A549 (cell line): Measurements from ENCODE around the gene CDC42. TPM values are rescaled to one million over a fixed set of nuclear protein-coding genes. Genes with fewer than 3 reads are reported as not detected.
A peak's percentile ranks its signal among the peaks of the same experiment; 100 is the strongest.

Experiments
- ATAC-seq, 2 experiments: fragments of 200-7000 bp in 1 of 2; fragments of >200 bp in 1 of 2; cut with Nextera tagmentation in 1 of 2; cut with Tn5 transposase in 1 of 2; 3 replicates each; pipeline versions ENCODE4 v1.8.0 to v1.9.1; 2018 to 2020; ENCODE audit warnings: mild to moderate bottlenecking in 1 of 2, moderate library complexity in 1 of 2
- CTCF ChIA-PET: fragments of 300-600 bp; sonication (Branson Sonifier 250); formaldehyde crosslinking; extraction: SDS; loops from one replicate; lab custom pipeline; 2021; ENCODE audit warnings: antibody characterized with exemption, inconsistent platforms; lab: Yijun Ruan, JAX
- POLR2A ChIA-PET: fragments of 350-600 bp; formaldehyde crosslinking; extraction: SDS; loops from one replicate; lab custom pipeline; 2021; ENCODE audit warnings: antibody characterized with exemption, inconsistent platforms; lab: Yijun Ruan, JAX
- DNase-seq, 2 experiments: peaks; one replicate each; pipeline versions ENCODE4 v3.0.0 to v3.0.0-alpha.2; 2011 to 2016; ENCODE audit warnings: low read depth in 1 of 2, low spot score in 1 of 2
- FAIRE-seq: peaks from 2 replicates; lab custom pipeline; 2011; peaks lifted over from hg19 to GRCh38; lab: Jason Lieb, UNC
- H3K27ac ChIP-seq, 2 experiments: fragments of >200 bp; sonication (Bioruptor Twin); formaldehyde crosslinking; 3 replicates each; pipeline ENCODE4 v1.5.1; 2016 to 2017
- H3K4me1 ChIP-seq: fragments of >200 bp; sonication (Bioruptor Twin); formaldehyde crosslinking; 3 replicates; pipeline ENCODE4 v1.6.1; 2016
- H3K4me2 ChIP-seq: fragments of >200 bp; sonication (Bioruptor Twin); formaldehyde crosslinking; 3 replicates; pipeline ENCODE4 v1.6.1; 2016
- H3K4me3 ChIP-seq: fragments of >200 bp; sonication (Bioruptor Twin); formaldehyde crosslinking; 3 replicates; pipeline ENCODE4 v1.5.1; 2016
- H3K9me3 ChIP-seq: fragments of >200 bp; sonication (Bioruptor Twin); formaldehyde crosslinking; 3 replicates; pipeline ENCODE4 v1.6.1; 2016
- CBX8 ChIP-seq: fragments of 200-600 bp; sonication (generic); IDR thresholded peaks from 2 replicates; pipeline ENCODE4 v1.6.1; 2016
- CHD2 ChIP-seq: fragments of 150-350 bp; IDR thresholded peaks from 2 replicates; pipeline ENCODE4 v1.6.1; 2014; ENCODE audit warnings: low read length; ENCODE audit not compliant: partially characterized antibody
- EHF ChIP-seq: fragments of 250-450 bp; sonication (Bioruptor Pico); IDR thresholded peaks from 2 replicates; pipeline ENCODE4 v1.5.0; 2020; ENCODE audit warnings: mild to moderate bottlenecking
- ELK1 ChIP-seq: fragments of 150-350 bp; IDR thresholded peaks from 2 replicates; pipeline ENCODE4 v1.6.1; 2014; ENCODE audit warnings: low read depth, mild to moderate bottlenecking, low read length
- HOXB13 ChIP-seq: fragments of 250-450 bp; sonication (Bioruptor Pico); IDR thresholded peaks from 2 replicates; pipeline ENCODE4 v1.5.0; 2020; ENCODE audit warnings: low read depth, mild to moderate bottlenecking, moderate library complexity
- KDM1A ChIP-seq: fragments of 200-600 bp; sonication (generic); IDR thresholded peaks from 2 replicates; pipeline ENCODE4 v1.6.1; 2016; ENCODE audit warnings: low read depth, mild to moderate bottlenecking
- KDM5A ChIP-seq: fragments of 200-600 bp; sonication (generic); IDR thresholded peaks from 2 replicates; pipeline ENCODE4 v1.6.1; 2016; ENCODE audit warnings: antibody characterized with exemption, mild to moderate bottlenecking
- MAFK ChIP-seq: fragments of 450-650 bp; IDR thresholded peaks from 2 replicates; pipeline ENCODE4 v1.6.1; 2014; ENCODE audit not compliant: partially characterized antibody
- MAX ChIP-seq: IDR thresholded peaks from 2 replicates; pipeline ENCODE4 v1.6.1; 2012
- NPAS2 ChIP-seq: fragments of 250-450 bp; sonication (Bioruptor Pico); IDR thresholded peaks from 2 replicates; pipeline ENCODE4 v1.8.0; 2022; ENCODE audit warnings: mild to moderate bottlenecking, moderate library complexity, borderline replicate concordance
- NR3C1 ChIP-seq: fragments of >200 bp; sonication (Bioruptor Twin); formaldehyde crosslinking; IDR thresholded peaks from 3 replicates; pipeline ENCODE4 v1.6.1; 2017
- PHF8 ChIP-seq: fragments of 200-600 bp; sonication (generic); IDR thresholded peaks from 2 replicates; pipeline ENCODE4 v1.6.1; 2016; ENCODE audit warnings: low read depth, mild to moderate bottlenecking, antibody characterized with exemption, moderate library complexity, borderline replicate concordance
- POLR2A ChIP-seq: IDR thresholded peaks from 2 replicates; pipeline ENCODE4 v1.6.1; 2012; ENCODE audit warnings: mild to moderate bottlenecking, low read length
- POLR2AphosphoS2 ChIP-seq: conservative IDR thresholded peaks from 2 replicates; pipeline ENCODE4 v1.6.1; 2012; ENCODE audit warnings: low read length, improper control_type of control experiment, inconsistent platforms
- RAD21 ChIP-seq, 2 experiments: fragments of >200 bp in 1 of 2; sonication (Bioruptor Twin) in 1 of 2; formaldehyde crosslinking in 1 of 2; IDR thresholded peaks in 1 of 2; conservative IDR thresholded peaks in 1 of 2; 2 replicates in 1 of 2; 3 replicates in 1 of 2; pipeline ENCODE4 v1.6.1; 2012 to 2018; ENCODE audit warnings: inconsistent platforms in 1 of 2
- RFX5 ChIP-seq: fragments of 450-650 bp; IDR thresholded peaks from 2 replicates; pipeline ENCODE4 v1.7.1; 2014; ENCODE audit warnings: antibody characterized with exemption, mild to moderate bottlenecking, moderate library complexity
- SMC3 ChIP-seq: fragments of >200 bp; sonication (Bioruptor Twin); formaldehyde crosslinking; IDR thresholded peaks from 3 replicates; pipeline ENCODE4 v1.6.1; 2018; ENCODE audit warnings: inconsistent platforms
- SREBF2 ChIP-seq: fragments of 450-650 bp; IDR thresholded peaks from 2 replicates; pipeline ENCODE4 v1.6.1; 2014; ENCODE audit warnings: mild to moderate bottlenecking, moderate library complexity
- TP53 ChIP-seq: fragments of 250-450 bp; sonication (Bioruptor Pico); IDR thresholded peaks from 2 replicates; pipeline ENCODE4 v1.5.0; 2021; ENCODE audit warnings: mild to moderate bottlenecking, moderate library complexity
- ZSCAN20 ChIP-seq: fragments of 250-450 bp; sonication (Bioruptor Pico); IDR thresholded peaks from 2 replicates; pipeline ENCODE4 v1.8.0; 2022; ENCODE audit warnings: mild to moderate bottlenecking, moderate library complexity
- WGBS: methylation state at CpG from one replicate; pipeline ENCODE4 v1.1.6; 2017; ENCODE audit errors: missing lambda C conversion rate; 5-methylcytosine and 5-hydroxymethylcytosine counted together
- polyA plus RNA-seq, 4 experiments: library from polyadenylated mRNA; depleted of rRNA in 3 of 4; stranded (reverse); fragments of >200 nt; fragmentation: RNase III in 1 of 4; extraction: RNeasy Plus Mini Kit Qiagen cat#74134 plus additional on column Dnase treatment in 1 of 4; gene quantifications; 2 replicates in 3 of 4; 3 replicates in 1 of 4; pipeline ENCODE4 v1.2.3, GENCODE V29; 2011 to 2017
- TF ChIP-seq, protein P1 (sequence below): fragments of >200 bp; sonication (Bioruptor Twin); formaldehyde crosslinking; IDR thresholded peaks from 3 replicates; pipeline ENCODE4 v1.6.1; 2016
- TF ChIP-seq, protein P2 (sequence below): fragments of >200 bp; sonication (Bioruptor Twin); formaldehyde crosslinking; IDR thresholded peaks from 3 replicates; pipeline ENCODE4 v1.5.1; 2016

The CDC42 gene
- polyA plus RNA-seq, 2 of the 4 experiments (the other 2 are of a cell fraction) = 155 to 212 TPM

- TF ChIP-seq POLR2AphosphoS2 = no peak
Observed at GRCh38 chr1:22050330-22050729, 2.2 kb upstream of the CDC42 start (continued).

- 88% methylated on average over 13 of the region's 13 CpGs for WGBS
- ChIA-PET POLR2A (interaction anchor here (0.7 to 2.0 kb wide), 3 partner anchors 13 to 27 kb away, joined by 3 to 13 read pairs (median 4); no protein-coding TSS in a partner anchor), CTCF (interaction anchor here (1.1 to 1.6 kb wide), 3 partner anchors 21 to 365 kb away, joined by 3 to 4 read pairs (median 3); no protein-coding TSS in a partner anchor)
- H3K27ac ChIP-seq = peak overlapping the region; percentile 100; a peak in 4 of 6 replicates
- H3K4me1 ChIP-seq = peaks cover 16% of the 10 kb centered on the region
- H3K4me2 ChIP-seq = peak overlapping the region; percentile 83
- peak overlapping the region; percentile 100; the same call in 2 of the 3 replicates for H3K4me3 ChIP-seq
- DNase-seq (no peak), ATAC-seq (no peak), FAIRE-seq (no peak)
- TF ChIP-seq TP53 (no peak), SREBF2 (no peak), MAX (no peak), EHF (CRISPR knock-in tag) (no peak), CHD2 (no peak), ZSCAN20 (no peak)
- TF ChIP-seq, protein P1, sequence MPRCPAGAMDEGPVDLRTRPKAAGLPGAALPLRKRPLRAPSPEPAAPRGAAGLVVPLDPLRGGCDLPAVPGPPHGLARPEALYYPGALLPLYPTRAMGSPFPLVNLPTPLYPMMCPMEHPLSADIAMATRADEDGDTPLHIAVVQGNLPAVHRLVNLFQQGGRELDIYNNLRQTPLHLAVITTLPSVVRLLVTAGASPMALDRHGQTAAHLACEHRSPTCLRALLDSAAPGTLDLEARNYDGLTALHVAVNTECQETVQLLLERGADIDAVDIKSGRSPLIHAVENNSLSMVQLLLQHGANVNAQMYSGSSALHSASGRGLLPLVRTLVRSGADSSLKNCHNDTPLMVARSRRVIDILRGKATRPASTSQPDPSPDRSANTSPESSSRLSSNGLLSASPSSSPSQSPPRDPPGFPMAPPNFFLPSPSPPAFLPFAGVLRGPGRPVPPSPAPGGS = no peak
- TF ChIP-seq, protein P2, sequence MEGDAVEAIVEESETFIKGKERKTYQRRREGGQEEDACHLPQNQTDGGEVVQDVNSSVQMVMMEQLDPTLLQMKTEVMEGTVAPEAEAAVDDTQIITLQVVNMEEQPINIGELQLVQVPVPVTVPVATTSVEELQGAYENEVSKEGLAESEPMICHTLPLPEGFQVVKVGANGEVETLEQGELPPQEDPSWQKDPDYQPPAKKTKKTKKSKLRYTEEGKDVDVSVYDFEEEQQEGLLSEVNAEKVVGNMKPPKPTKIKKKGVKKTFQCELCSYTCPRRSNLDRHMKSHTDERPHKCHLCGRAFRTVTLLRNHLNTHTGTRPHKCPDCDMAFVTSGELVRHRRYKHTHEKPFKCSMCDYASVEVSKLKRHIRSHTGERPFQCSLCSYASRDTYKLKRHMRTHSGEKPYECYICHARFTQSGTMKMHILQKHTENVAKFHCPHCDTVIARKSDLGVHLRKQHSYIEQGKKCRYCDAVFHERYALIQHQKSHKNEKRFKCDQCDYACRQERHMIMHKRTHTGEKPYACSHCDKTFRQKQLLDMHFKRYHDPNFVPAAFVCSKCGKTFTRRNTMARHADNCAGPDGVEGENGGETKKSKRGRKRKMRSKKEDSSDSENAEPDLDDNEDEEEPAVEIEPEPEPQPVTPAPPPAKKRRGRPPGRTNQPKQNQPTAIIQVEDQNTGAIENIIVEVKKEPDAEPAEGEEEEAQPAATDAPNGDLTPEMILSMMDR = no peak
- H3K9me3 ChIP-seq = no peaks in the 10 kb centered on the region
Observed at GRCh38 chr1:22051607-22052114, 848 bp upstream of the CDC42 start.

DNA sequence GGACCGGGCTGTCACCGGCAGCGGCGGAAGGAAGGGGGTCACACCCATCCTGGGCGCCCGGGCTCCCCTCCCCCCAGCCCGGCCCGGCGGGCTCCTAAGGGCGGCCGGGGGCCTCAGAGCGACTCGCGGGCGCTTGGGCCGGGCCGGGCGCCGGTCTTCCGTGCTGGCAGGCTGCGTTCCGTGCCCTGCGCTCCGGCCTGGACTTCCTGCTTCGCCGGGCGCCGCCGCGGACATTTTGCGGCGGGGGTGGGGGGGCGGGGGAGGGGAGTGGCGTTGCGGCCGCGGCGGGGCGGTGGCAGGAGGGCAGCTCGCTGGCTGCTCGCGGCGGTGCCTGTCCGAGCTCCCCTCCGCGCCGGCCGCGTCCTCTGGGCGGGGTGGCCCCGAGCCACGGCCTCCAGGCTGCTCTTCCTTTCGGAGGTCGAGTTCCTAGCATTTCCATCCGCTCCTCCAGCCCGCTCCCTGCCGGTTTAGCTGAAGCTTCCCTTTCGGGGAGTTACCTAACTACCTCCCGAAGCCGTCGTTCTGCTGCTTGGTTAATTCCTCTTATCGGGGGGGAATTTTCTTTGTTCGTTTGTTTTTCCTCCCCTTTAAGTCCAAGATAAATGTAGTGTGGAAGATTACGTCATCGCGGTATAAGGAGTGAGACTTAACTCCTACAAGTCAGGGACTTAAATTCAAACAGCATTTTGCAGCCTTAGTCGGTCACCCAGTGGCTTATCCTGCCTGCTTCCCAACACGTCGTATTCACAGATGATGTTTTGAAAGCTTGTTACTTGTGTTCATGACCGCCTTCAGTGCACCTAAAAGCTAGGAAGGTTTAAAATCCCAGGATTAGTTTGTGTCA lies 730 bp downstream of the CDC42 start:
- peak overlapping the region; percentile 99 for H3K4me2 ChIP-seq
- ATAC-seq (peak; percentile 67 to 75), DNase-seq (peak in 1 of 2 experiments; percentile 56), FAIRE-seq (no peak)
- WGBS = under 1% methylated on average over 22 of the region's 70 CpGs
- TF ChIP-seq PHF8 (peak; percentile 6; the same call in 1 of the 2 replicates), RAD21 (conservative IDR thresholded peaks at IDR 0.05 in 1 of 2, IDR thresholded peaks at IDR 0.05 in 1 of 2) (no peak)
- ChIA-PET POLR2A (interaction anchor here (1.0 to 2.0 kb wide), 2 partner anchors 27 to 29 kb away, joined by 3 to 13 read pairs; no protein-coding TSS in a partner anchor), CTCF (no interaction called here)
- peak overlapping the region; percentile 100 for H3K27ac ChIP-seq
- H3K4me3 ChIP-seq = peak overlapping the region; percentile 100
- no peaks in the 10 kb centered on the region for H3K9me3 ChIP-seq
- peaks cover 18% of the 10 kb centered on the region for H3K4me1 ChIP-seq

DNA sequence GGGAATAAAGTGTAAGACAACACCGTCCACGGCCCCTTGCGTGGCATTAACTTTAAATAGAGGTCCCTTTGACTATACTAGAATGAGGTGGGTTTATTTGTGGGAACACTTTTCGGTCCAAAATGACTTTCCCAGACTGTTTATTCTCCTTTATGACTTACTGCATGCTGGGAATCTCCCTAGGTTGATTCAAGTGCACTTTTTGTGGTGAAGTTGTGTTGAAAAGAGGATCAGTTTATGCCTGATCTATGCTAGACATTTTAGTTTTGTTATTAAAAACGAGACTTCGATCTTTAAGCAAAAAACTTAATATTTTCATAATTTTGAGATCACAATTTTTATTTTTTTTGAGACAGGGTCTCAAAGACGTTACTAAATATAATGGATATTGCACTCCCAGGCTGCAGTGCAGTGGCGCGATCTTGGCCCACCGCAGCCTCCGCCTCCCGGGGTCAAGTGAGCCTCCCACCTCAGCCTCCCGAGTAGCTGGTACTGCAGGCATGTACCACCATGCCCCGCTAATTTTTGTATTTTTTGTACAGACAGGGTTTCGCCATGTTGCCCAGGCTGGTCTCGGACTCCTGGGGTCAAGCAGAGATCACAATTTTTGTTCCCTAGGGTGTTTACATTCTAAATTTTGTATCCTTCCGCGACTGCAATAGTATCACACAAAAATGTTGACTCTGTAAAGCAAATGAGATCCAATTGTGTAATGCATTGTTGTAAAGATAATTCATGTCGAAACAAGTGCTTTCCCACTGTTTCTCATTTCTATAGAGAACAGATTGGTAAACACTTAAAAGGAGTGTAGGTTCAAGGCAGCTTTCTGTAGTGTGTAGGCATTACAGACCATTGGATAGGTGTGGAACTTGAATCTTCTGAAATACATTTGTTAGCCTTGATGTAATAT lies 1.6 kb downstream of the CDC42 start:
- POLR2A ChIA-PET = interaction anchor here (2.0 kb wide), 1 partner anchor 30 kb away, joined by 13 read pairs; no protein-coding TSS in a partner anchor

More for the DNA sequence above, 1.6 kb downstream of the CDC42 start:
- Histone ChIP-seq H3K4me2 (peak overlapping the region; percentile 99), H3K27ac (peak overlapping the region; percentile 100), H3K9me3 (no peaks in the 10 kb centered on the region), H3K4me1 (peaks cover 18% of the 10 kb centered on the region), H3K4me3 (peak overlapping the region; percentile 100)
- CTCF ChIA-PET = no interaction called here
- FAIRE-seq = no peak
- ATAC-seq = no peak
- no peak for DNase-seq
- TF ChIP-seq HOXB13 (CRISPR knock-in tag) (no peak), NR3C1 (no peak), ELK1 (no peak), SMC3 (no peak), CBX8 (no peak), NPAS2 (CRISPR knock-in tag) (no peak), KDM1A (no peak), SREBF2 (no peak), KDM5A (no peak), MAFK (no peak), RFX5 (no peak), POLR2A (no peak)
- TF ChIP-seq, protein P1 = no peak
- 63% methylated on average over 17 of the region's 19 CpGs for WGBS
